GM12891 (cell line): ENCODE measurements around the gene GNPTAB.
"Not testable (repeated sequence)": the region's sequence is repeated elsewhere in the genome, so short reads cannot be mapped to it uniquely, and the experiment has no call there.

Experiments
- PAX5 ChIP-seq: IDR thresholded peaks from 2 replicates; pipeline ENCODE4 v1.6.1; 2011; ENCODE audit warnings: low read length, moderate library complexity, mild to moderate bottlenecking; ENCODE audit not compliant: insufficient read depth, severe bottlenecking
- POLR2A ChIP-seq: IDR thresholded peaks from 2 replicates; pipeline ENCODE4 v1.6.1; 2011; ENCODE audit warnings: low read depth, low read length, control low read depth
- POLR2AphosphoS5 ChIP-seq: IDR thresholded peaks from 2 replicates; pipeline ENCODE4 v1.6.1; 2011; ENCODE audit warnings: low read depth, low read length, control low read depth

DNA sequence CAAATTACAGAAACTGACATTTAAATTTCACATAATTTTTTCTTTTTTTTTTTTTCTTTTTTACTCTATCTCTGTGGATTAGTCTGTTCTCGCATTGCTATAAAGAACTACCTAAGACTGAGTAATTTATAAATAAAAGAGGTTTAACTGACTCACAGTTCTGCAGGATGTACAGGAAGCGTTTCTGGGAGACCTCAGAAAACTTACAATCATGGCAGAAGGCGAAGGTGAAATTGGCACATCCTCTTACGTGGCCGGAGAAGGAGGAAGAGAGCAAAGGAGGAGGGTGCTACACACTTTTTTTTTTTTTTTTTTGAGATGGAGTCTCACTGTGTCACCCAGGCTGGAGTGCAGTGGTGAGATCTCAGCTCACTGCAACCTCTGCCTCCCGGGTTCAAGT lies 19.4 kb downstream of the GNPTAB start:
- TF ChIP-seq POLR2A, POLR2AphosphoS5, PAX5: not testable (repeated sequence)
